GM21423 (cell line): Measurements from ENCODE around the gene GABPB2.

Experiments used
- ATAC-seq: cut with Tn5 transposase; IDR thresholded peaks from one replicate; pipeline ENCODE4 v1.9.1; 2021; ENCODE audit warnings: mild to moderate bottlenecking, moderate library complexity; ENCODE audit not compliant: unreplicated experiment

GABPB2 gene

GRCh38 chr1:151070474-151071276, at the start of gene GABPB2:
Gene GABPB2, plus strand, starts transcription at chr1:151070761. Its CDS starts 17,429 bp downstream, at chr1:151088190.
- ATAC-seq: peak; percentile 77

GRCh38 chr1:151024540-151025146, 45.9 kb upstream of the GABPB2 start:
- ATAC-seq: peak; percentile 60

GRCh38 chr1:151026460-151026859, 44.1 kb upstream of the GABPB2 start:
- no peak for ATAC-seq

GRCh38 chr1:151032164-151032563, 38.4 kb upstream of the GABPB2 start:
- ATAC-seq: no peak

GRCh38 chr1:151035167-151035566, 35.4 kb upstream of the GABPB2 start:
- ATAC-seq: no peak

GRCh38 chr1:151036356-151036755, 34.2 kb upstream of the GABPB2 start, which contains the start of gene BNIPL:
Gene BNIPL, plus strand, starts transcription at chr1:151036586. Its CDS starts 140 bp downstream, at chr1:151036726.
- no peak for ATAC-seq

- ATAC-seq: no peak
These were observed 33.5 kb upstream of the GABPB2 start for GRCh38 chr1:151037032-151037431.

GRCh38 chr1:151039521-151039920, 31.0 kb upstream of the GABPB2 start:
- no peak for ATAC-seq

- ATAC-seq: no peak
These were observed 27.4 kb upstream of the GABPB2 start for GRCh38 chr1:151043163-151043562.

GRCh38 chr1:151047591-151047924, 23.0 kb upstream of the GABPB2 start, which contains the start of gene C1orf56:
Gene C1orf56, plus strand, starts transcription at chr1:151047751. Its CDS starts 97 bp downstream, at chr1:151047848.
- ATAC-seq: peak; percentile 48

- ATAC-seq: peak; percentile 58
These were observed 22.5 kb upstream of the GABPB2 start for GRCh38 chr1:151047925-151048644.

GRCh38 chr1:151048645-151049032, 21.9 kb upstream of the GABPB2 start:
- no peak for ATAC-seq

GRCh38 chr1:151049458-151049857, 21.1 kb upstream of the GABPB2 start:
- ATAC-seq: no peak

GRCh38 chr1:151050051-151050688, 20.4 kb upstream of the GABPB2 start:
- ATAC-seq: no peak

GRCh38 chr1:151051356-151052009, 19.1 kb upstream of the GABPB2 start:
- no peak for ATAC-seq

GRCh38 chr1:151054971-151055547, 15.5 kb upstream of the GABPB2 start:
- ATAC-seq: no peak

- no peak for ATAC-seq
These were observed 15.0 kb upstream of the GABPB2 start for GRCh38 chr1:151055581-151055980.

- no peak for ATAC-seq
These were observed 14.4 kb upstream of the GABPB2 start for GRCh38 chr1:151056149-151056548.

- no peak for ATAC-seq
These were observed 11.9 kb upstream of the GABPB2 start for GRCh38 chr1:151058692-151059091.
